Measurements from ENCODE around the gene STX16.

DNA sequence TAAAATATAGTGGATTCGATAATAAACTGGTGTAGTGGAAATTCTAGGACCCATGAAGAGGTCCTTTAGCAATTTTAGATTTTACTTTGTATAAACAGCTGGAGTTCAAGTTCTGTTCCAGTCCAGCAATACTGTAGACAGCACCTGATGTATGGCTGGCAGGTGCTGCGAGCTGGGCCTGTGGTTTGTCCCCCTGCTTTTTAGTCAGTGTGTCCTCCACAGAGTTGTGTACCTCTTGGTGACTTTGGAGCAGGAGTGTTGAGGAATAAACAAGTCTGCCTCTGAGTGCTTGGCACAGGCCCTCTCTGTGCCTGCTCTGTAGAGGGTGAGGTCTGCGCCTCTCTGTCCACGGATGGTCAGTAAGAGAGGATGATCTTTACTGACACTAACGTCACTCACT lies 13.8 kb downstream of the STX16 start:
- TF ChIP-seq EP300 (IDR thresholded peaks at IDR 0.05): no peak
- TF ChIP-seq, protein P1, sequence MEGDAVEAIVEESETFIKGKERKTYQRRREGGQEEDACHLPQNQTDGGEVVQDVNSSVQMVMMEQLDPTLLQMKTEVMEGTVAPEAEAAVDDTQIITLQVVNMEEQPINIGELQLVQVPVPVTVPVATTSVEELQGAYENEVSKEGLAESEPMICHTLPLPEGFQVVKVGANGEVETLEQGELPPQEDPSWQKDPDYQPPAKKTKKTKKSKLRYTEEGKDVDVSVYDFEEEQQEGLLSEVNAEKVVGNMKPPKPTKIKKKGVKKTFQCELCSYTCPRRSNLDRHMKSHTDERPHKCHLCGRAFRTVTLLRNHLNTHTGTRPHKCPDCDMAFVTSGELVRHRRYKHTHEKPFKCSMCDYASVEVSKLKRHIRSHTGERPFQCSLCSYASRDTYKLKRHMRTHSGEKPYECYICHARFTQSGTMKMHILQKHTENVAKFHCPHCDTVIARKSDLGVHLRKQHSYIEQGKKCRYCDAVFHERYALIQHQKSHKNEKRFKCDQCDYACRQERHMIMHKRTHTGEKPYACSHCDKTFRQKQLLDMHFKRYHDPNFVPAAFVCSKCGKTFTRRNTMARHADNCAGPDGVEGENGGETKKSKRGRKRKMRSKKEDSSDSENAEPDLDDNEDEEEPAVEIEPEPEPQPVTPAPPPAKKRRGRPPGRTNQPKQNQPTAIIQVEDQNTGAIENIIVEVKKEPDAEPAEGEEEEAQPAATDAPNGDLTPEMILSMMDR (IDR thresholded peaks at IDR 0.05): no peak

All from gastroesophageal sphincter (tissue), 3 donors.